BJ (cell line): ENCODE results near the gene FLRT2. TPM values are rescaled to one million over a fixed set of nuclear protein-coding genes. Genes with fewer than 3 reads are reported as not detected.

Experiments used
- CTCF ChIA-PET: fragments of 350-600 bp; formaldehyde crosslinking; extraction: SDS; loops from one replicate; lab custom pipeline; 2021; ENCODE audit warnings: antibody characterized with exemption, inconsistent platforms; lab: Yijun Ruan, JAX
- POLR2A ChIA-PET: fragments of 300-600 bp; sonication (Branson Sonifier 250); formaldehyde crosslinking; extraction: SDS; loops from one replicate; lab custom pipeline; 2021; ENCODE audit warnings: antibody characterized with exemption; lab: Charles Lee
- DNase-seq: peaks from one replicate; pipeline ENCODE4 v3.0.0-alpha.2; 2011; ENCODE audit warnings: low read depth
- H3K27me3 ChIP-seq: 2 replicates; pipeline ENCODE4 v1.6.0; 2011; ENCODE audit warnings: low read length; ENCODE audit not compliant: control insufficient read depth, insufficient read depth
- H3K36me3 ChIP-seq: 2 replicates; pipeline ENCODE4 v1.5.1; 2011; ENCODE audit warnings: low read length; ENCODE audit not compliant: control insufficient read depth, insufficient read depth
- H3K4me3 ChIP-seq: 2 replicates; pipeline ENCODE4 v1.5.1; 2011; ENCODE audit warnings: low read depth, mild to moderate bottlenecking, control low read depth, low read length
- CTCF ChIP-seq: IDR thresholded peaks from 2 replicates; pipeline ENCODE4 v1.5.1; 2011; ENCODE audit warnings: low read depth, mild to moderate bottlenecking, control low read depth, inconsistent platforms, low read length, moderate library complexity; ENCODE audit not compliant: insufficient read depth
- polyA plus RNA-seq: library from polyadenylated mRNA; depleted of rRNA; stranded (reverse); fragments of >200 nt; gene quantifications from 2 replicates; pipeline ENCODE4 v1.2.3, GENCODE V29; 2011

FLRT2 gene
- polyA plus RNA-seq, 1 experiment, result 16.7 TPM

- H3K36me3 ChIP-seq, result no peaks in the 10 kb centered on the region
- no peaks in the 10 kb centered on the region for H3K27me3 ChIP-seq
- CTCF ChIA-PET, result interaction anchor here (1.1 to 1.4 kb wide), 2 partner anchors 11 kb away, joined by 3 to 4 read pairs; no protein-coding TSS in a partner anchor
- no peak overlapping the region for H3K4me3 ChIP-seq
- no peak for TF ChIP-seq CTCF
- POLR2A ChIA-PET, result no interaction called here
- DNase-seq, result no peak
Observed at GRCh38 chr14:85584481-85584880, 54.5 kb downstream of the FLRT2 start.

GRCh38 chr14:85587151-85587711 lies 57.3 kb downstream of the FLRT2 start:
- Histone ChIP-seq H3K4me3 (no peak overlapping the region), H3K27me3 (no peaks in the 10 kb centered on the region), H3K36me3 (no peaks in the 10 kb centered on the region)
- CTCF ChIA-PET, result interaction anchor here (0.6 to 1.4 kb wide), 4 partner anchors 11 to 20 kb away, joined by 3 read pairs; no protein-coding TSS in a partner anchor
- no peak for TF ChIP-seq CTCF
- peak; percentile 37 for DNase-seq
- POLR2A ChIA-PET, result no interaction called here

- no peak for TF ChIP-seq CTCF
- H3K36me3 ChIP-seq, result no peaks in the 10 kb centered on the region
- no peak overlapping the region for H3K4me3 ChIP-seq
- CTCF ChIA-PET, result no interaction called here
- H3K27me3 ChIP-seq, result no peaks in the 10 kb centered on the region
- DNase-seq, result no peak
- POLR2A ChIA-PET, result no interaction called here
Observed at GRCh38 chr14:85590784-85591183, 60.8 kb downstream of the FLRT2 start.

GRCh38 chr14:85594217-85594616 lies 64.3 kb downstream of the FLRT2 start:
- Histone ChIP-seq H3K36me3 (no peaks in the 10 kb centered on the region), H3K27me3 (no peaks in the 10 kb centered on the region), H3K4me3 (no peak overlapping the region)
- CTCF ChIA-PET, result no interaction called here
- POLR2A ChIA-PET, result no interaction called here
- DNase-seq, result no peak
- TF ChIP-seq CTCF, result no peak

GRCh38 chr14:85595981-85596380 lies 66.0 kb downstream of the FLRT2 start:
- no peak for DNase-seq
- ChIA-PET POLR2A (no interaction called here), CTCF (interaction anchor here (1.1 kb wide), 1 partner anchor 12 kb away, joined by 3 read pairs; no protein-coding TSS in a partner anchor)
- no peaks in the 10 kb centered on the region for H3K27me3 ChIP-seq
- no peak for TF ChIP-seq CTCF
- H3K4me3 ChIP-seq, result no peak overlapping the region
- H3K36me3 ChIP-seq, result no peaks in the 10 kb centered on the region
